HG03196 (cell line): ENCODE measurements around the gene C16orf95.

Experiments
- ATAC-seq: cut with Tn5 transposase; IDR thresholded peaks from one replicate; pipeline ENCODE4 v1.9.1; 2021; ENCODE audit not compliant: unreplicated experiment

C16orf95 gene

GRCh38 chr16:87319997-87320491, 2.9 kb upstream of the C16orf95 start:
- ATAC-seq = no peak

- no peak for ATAC-seq
These were observed 1.8 kb upstream of the C16orf95 start for GRCh38 chr16:87319011-87319410.

GRCh38 chr16:87317750-87318644, 805 bp upstream of the C16orf95 start:
- ATAC-seq = no peak

GRCh38 chr16:87316450-87316922, 706 bp downstream of the C16orf95 start:
- ATAC-seq = no peak

- ATAC-seq = no peak
These were observed 2.2 kb downstream of the C16orf95 start for GRCh38 chr16:87314990-87315420.

GRCh38 chr16:87312008-87312407, 5.2 kb downstream of the C16orf95 start:
- ATAC-seq = no peak

- ATAC-seq = no peak
These were observed 5.8 kb downstream of the C16orf95 start for GRCh38 chr16:87311387-87311786.

- ATAC-seq = no peak
These were observed 6.6 kb downstream of the C16orf95 start for GRCh38 chr16:87310610-87311009.

- no peak for ATAC-seq
These were observed 7.3 kb downstream of the C16orf95 start for GRCh38 chr16:87309620-87310525.

- ATAC-seq = no peak
These were observed 8.4 kb downstream of the C16orf95 start for GRCh38 chr16:87308826-87309225.

- no peak for ATAC-seq
These were observed 10.7 kb downstream of the C16orf95 start for GRCh38 chr16:87306516-87306915.

GRCh38 chr16:87305505-87306391, 11.4 kb downstream of the C16orf95 start:
- no peak for ATAC-seq

- ATAC-seq = no peak
These were observed 12.2 kb downstream of the C16orf95 start for GRCh38 chr16:87304951-87305350.

- no peak for ATAC-seq
These were observed 13.2 kb downstream of the C16orf95 start for GRCh38 chr16:87303962-87304521.

- ATAC-seq = no peak
These were observed 13.7 kb downstream of the C16orf95 start for GRCh38 chr16:87303431-87303930.

- ATAC-seq = no peak
These were observed 18.2 kb downstream of the C16orf95 start for GRCh38 chr16:87298857-87299465.

- no peak for ATAC-seq
These were observed 19.1 kb downstream of the C16orf95 start for GRCh38 chr16:87297918-87298631.

GRCh38 chr16:87297407-87297806, 19.8 kb downstream of the C16orf95 start:
- no peak for ATAC-seq
